Astrocyte (in vitro differentiated cells and primary cell): Measurements from ENCODE around the gene KCNH8. TPM values are rescaled to one million over a fixed set of nuclear protein-coding genes. Genes with fewer than 3 reads are reported as not detected.

Source experiments
- DNase-seq: peaks from one replicate; pipeline ENCODE4 v3.0.0-alpha.2; 2010; ENCODE audit warnings: low read depth
- FAIRE-seq: peaks from 2 replicates; lab custom pipeline; 2011; peaks lifted over from hg19 to GRCh38; lab: Jason Lieb, UNC
- H2AFZ ChIP-seq: 2 replicates; pipeline ENCODE4 v1.6.0; 2012; ENCODE audit warnings: low read depth, low read length, inconsistent platforms
- H3K27ac ChIP-seq: 2 replicates; pipeline ENCODE4 v1.5.1; 2011; ENCODE audit warnings: low read depth, low read length, inconsistent platforms
- H3K27me3 ChIP-seq: 2 replicates; pipeline ENCODE4 v1.6.0; 2011; ENCODE audit warnings: low read length, inconsistent platforms; ENCODE audit not compliant: insufficient read depth
- H3K36me3 ChIP-seq: 2 replicates; pipeline ENCODE4 v1.5.1; 2011; ENCODE audit warnings: low read length, inconsistent platforms; ENCODE audit not compliant: insufficient read depth
- H3K4me1 ChIP-seq: 2 replicates; pipeline ENCODE4 v1.5.1; 2011; ENCODE audit warnings: low read length, inconsistent platforms; ENCODE audit not compliant: insufficient read depth
- H3K4me2 ChIP-seq: 2 replicates; pipeline ENCODE4 v1.6.0; 2012; ENCODE audit warnings: low read length, inconsistent platforms
- H3K4me3 ChIP-seq: 2 replicates; pipeline ENCODE4 v1.5.1; 2011; ENCODE audit warnings: low read depth, mild to moderate bottlenecking, low read length, inconsistent platforms; ENCODE audit not compliant: insufficient read depth
- H3K79me2 ChIP-seq: 2 replicates; pipeline ENCODE4 v1.6.0; 2012; ENCODE audit warnings: mild to moderate bottlenecking, low read length, inconsistent platforms; ENCODE audit not compliant: insufficient read depth
- H3K9ac ChIP-seq: 2 replicates; pipeline ENCODE4 v1.6.0; 2012; ENCODE audit warnings: mild to moderate bottlenecking, low read length, inconsistent platforms
- H3K9me3 ChIP-seq: 2 replicates; pipeline ENCODE4 v1.5.1; 2012; ENCODE audit warnings: low read depth, mild to moderate bottlenecking, low read length, inconsistent platforms; ENCODE audit not compliant: insufficient read depth
- H4K20me1 ChIP-seq: 2 replicates; pipeline ENCODE4 v1.6.0; 2012; ENCODE audit warnings: low read length, inconsistent platforms; ENCODE audit not compliant: insufficient read depth
- H3K27ac Mint-ChIP-seq: one replicate; pipeline ENCODE4 v1.8.0; 2021; ENCODE audit warnings: mild to moderate bottlenecking, mixed read lengths; ENCODE audit not compliant: unreplicated experiment
- H3K27me3 Mint-ChIP-seq: one replicate; pipeline ENCODE4 v1.8.0; 2021; ENCODE audit warnings: low read depth, mixed read lengths; ENCODE audit not compliant: unreplicated experiment
- H3K36me3 Mint-ChIP-seq: one replicate; pipeline ENCODE4 v1.8.0; 2021; ENCODE audit warnings: low read depth, mixed read lengths; ENCODE audit not compliant: unreplicated experiment
- H3K4me1 Mint-ChIP-seq: one replicate; pipeline ENCODE4 v1.8.0; 2021; ENCODE audit warnings: low read depth, mixed read lengths; ENCODE audit not compliant: unreplicated experiment
- H3K4me3 Mint-ChIP-seq: one replicate; pipeline ENCODE4 v1.8.0; 2021; ENCODE audit warnings: mild to moderate bottlenecking, moderate library complexity, mixed read lengths; ENCODE audit not compliant: unreplicated experiment
- H3K9me3 Mint-ChIP-seq: one replicate; pipeline ENCODE4 v1.8.0; 2021; ENCODE audit warnings: mild to moderate bottlenecking, mixed read lengths; ENCODE audit not compliant: unreplicated experiment
- EZH2 ChIP-seq: IDR thresholded peaks from 2 replicates; pipeline ENCODE4 v1.6.1; 2012; ENCODE audit warnings: mild to moderate bottlenecking, low read length, inconsistent platforms; ENCODE audit not compliant: insufficient read depth
- total RNA-seq: library from RNA; stranded (reverse); gene quantifications from 2 replicates; pipeline ENCODE4 v1.2.1, GENCODE V29; 2021
- TF ChIP-seq, protein P1 (sequence below): IDR thresholded peaks from 2 replicates; pipeline ENCODE4 v1.5.1; 2011; ENCODE audit warnings: low read depth, mild to moderate bottlenecking, inconsistent platforms, low read length, moderate library complexity; ENCODE audit not compliant: insufficient read depth

Gene KCNH8
- total RNA-seq, 1 donor from 2014 or later, result 0.45 TPM

DNA sequence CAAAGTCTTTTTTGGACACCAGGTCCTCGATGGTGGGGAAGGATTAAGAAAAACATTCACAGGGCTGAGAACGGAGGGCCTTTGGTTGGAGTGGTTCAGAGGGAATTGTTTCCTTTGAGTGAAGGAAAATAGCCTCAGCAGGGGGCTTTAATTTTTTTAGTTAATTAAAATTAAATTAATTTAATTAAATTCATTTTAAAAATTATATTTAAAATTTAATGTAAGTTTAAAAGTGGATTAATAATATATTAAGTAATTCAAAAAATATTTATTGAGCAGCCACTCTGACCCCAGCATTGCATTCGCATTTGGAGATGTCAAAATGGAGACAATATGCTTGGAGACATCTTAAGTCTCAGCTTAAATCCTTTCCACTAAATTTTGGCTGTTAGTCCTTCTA, 136.7 kb downstream of the KCNH8 start:
- Histone ChIP-seq H3K9ac (no peak overlapping the region), H3K36me3 (no peaks in the 10 kb centered on the region), H3K27me3 (no peaks in the 10 kb centered on the region), H3K4me1 (no peaks in the 10 kb centered on the region), H3K27ac (no peak overlapping the region), H3K9me3 (no peaks in the 10 kb centered on the region), H3K79me2 (no peaks in the 10 kb centered on the region), H2AFZ (no peak overlapping the region), H4K20me1 (no peaks in the 10 kb centered on the region), H3K4me2 (no peak overlapping the region), H3K4me3 (no peak overlapping the region)
- Mint-ChIP-seq H3K4me3 (no peak overlapping the region), H3K9me3 (no peaks in the 10 kb centered on the region), H3K36me3 (no peaks in the 10 kb centered on the region), H3K27me3 (no peaks in the 10 kb centered on the region), H3K4me1 (no peaks in the 10 kb centered on the region), H3K27ac (no peak overlapping the region)
- no peak for TF ChIP-seq EZH2
- TF ChIP-seq, protein P1, sequence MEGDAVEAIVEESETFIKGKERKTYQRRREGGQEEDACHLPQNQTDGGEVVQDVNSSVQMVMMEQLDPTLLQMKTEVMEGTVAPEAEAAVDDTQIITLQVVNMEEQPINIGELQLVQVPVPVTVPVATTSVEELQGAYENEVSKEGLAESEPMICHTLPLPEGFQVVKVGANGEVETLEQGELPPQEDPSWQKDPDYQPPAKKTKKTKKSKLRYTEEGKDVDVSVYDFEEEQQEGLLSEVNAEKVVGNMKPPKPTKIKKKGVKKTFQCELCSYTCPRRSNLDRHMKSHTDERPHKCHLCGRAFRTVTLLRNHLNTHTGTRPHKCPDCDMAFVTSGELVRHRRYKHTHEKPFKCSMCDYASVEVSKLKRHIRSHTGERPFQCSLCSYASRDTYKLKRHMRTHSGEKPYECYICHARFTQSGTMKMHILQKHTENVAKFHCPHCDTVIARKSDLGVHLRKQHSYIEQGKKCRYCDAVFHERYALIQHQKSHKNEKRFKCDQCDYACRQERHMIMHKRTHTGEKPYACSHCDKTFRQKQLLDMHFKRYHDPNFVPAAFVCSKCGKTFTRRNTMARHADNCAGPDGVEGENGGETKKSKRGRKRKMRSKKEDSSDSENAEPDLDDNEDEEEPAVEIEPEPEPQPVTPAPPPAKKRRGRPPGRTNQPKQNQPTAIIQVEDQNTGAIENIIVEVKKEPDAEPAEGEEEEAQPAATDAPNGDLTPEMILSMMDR, result no peak
- DNase-seq (no peak), FAIRE-seq (no peak)

DNA sequence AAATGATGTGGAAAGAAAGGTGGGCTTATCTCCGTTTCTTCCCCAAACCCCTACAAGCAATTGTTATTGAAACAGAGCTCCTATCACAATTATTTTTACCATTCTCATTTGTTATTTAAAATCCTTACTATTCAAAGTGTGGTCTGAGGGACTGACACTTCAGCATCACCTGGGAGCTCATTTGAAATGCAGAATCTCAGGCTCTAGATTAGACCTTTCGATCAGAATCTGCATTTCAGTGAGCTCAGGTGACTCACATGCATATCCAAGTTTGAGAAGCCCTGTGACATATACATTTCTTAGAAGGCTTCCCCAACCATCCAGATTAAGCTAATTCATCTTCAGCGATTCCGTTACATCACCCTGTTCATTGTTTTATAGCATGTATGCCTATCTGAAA, 145.0 kb downstream of the KCNH8 start:
- Histone ChIP-seq H3K36me3 (no peaks in the 10 kb centered on the region), H3K27me3 (no peaks in the 10 kb centered on the region), H3K4me1 (no peaks in the 10 kb centered on the region), H3K79me2 (no peaks in the 10 kb centered on the region), H3K27ac (no peak overlapping the region), H4K20me1 (no peaks in the 10 kb centered on the region), H3K4me2 (no peak overlapping the region), H3K9ac (no peak overlapping the region), H2AFZ (no peak overlapping the region), H3K4me3 (no peak overlapping the region), H3K9me3 (no peaks in the 10 kb centered on the region)
- FAIRE-seq, result no peak
- no peak for DNase-seq
- TF ChIP-seq EZH2, result no peak
- TF ChIP-seq, protein P1, result no peak
- H3K9me3 Mint-ChIP-seq, result no peaks in the 10 kb centered on the region
- no peak overlapping the region for H3K4me3 Mint-ChIP-seq
- H3K27ac Mint-ChIP-seq, result no peak overlapping the region
- no peaks in the 10 kb centered on the region for H3K36me3 Mint-ChIP-seq
- H3K4me1 Mint-ChIP-seq, result no peaks in the 10 kb centered on the region
- no peaks in the 10 kb centered on the region for H3K27me3 Mint-ChIP-seq

DNA sequence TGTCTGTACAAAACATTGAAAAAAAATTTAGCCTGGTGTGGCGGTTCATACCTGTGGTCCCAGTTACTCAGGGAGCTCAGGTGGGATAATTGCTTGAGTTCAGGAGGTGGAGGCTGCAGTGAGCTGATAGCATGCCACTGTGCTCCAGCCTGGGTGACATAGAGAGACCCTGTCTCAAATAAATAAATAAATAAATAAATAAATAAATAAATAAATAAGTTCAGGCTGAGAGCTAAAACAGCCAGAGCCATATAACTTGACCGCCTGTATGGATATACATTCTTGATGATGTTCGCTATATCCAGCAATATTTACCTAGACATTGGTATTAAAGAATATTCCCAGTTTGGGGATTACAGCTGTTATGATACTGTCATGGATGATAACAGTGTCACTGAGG, 146.9 kb downstream of the KCNH8 start:
- Histone ChIP-seq H3K9me3 (no peaks in the 10 kb centered on the region), H3K27ac (no peak overlapping the region), H3K79me2 (no peaks in the 10 kb centered on the region), H3K27me3 (no peaks in the 10 kb centered on the region), H3K9ac (no peak overlapping the region), H2AFZ (no peak overlapping the region), H3K4me3 (no peak overlapping the region), H3K36me3 (no peaks in the 10 kb centered on the region), H4K20me1 (no peaks in the 10 kb centered on the region), H3K4me1 (no peaks in the 10 kb centered on the region), H3K4me2 (no peak overlapping the region)
- H3K4me1 Mint-ChIP-seq, result no peaks in the 10 kb centered on the region
- no peaks in the 10 kb centered on the region for H3K9me3 Mint-ChIP-seq
- H3K4me3 Mint-ChIP-seq, result no peak overlapping the region
- DNase-seq, result no peak
- H3K27me3 Mint-ChIP-seq, result no peaks in the 10 kb centered on the region
- no peak for FAIRE-seq
- TF ChIP-seq, protein P1, result no peak
- no peak for TF ChIP-seq EZH2
- H3K36me3 Mint-ChIP-seq, result no peaks in the 10 kb centered on the region
- H3K27ac Mint-ChIP-seq, result no peak overlapping the region
